ENCODE data around the gene ADSS1. TPM values are rescaled to one million over a fixed set of nuclear protein-coding genes. Genes with fewer than 3 reads are reported as not detected.

ADSS1 gene
- total RNA-seq, 1 experiment from 2014 or later, result 0.52 TPM

- POLR2A ChIA-PET (ENCODE audit: low non-redundant PET), result no interaction called here
- no peak overlapping the region for H3K4me3 ChIP-seq (ENCODE audit: low read depth, low read length, poor library complexity, severe bottlenecking)
- intact Hi-C loops (cut with micrococcal nuclease; ENCODE audit: unreplicated experiment), result no loop called here
- peaks cover 35% of the 10 kb centered on the region for H3K4me1 ChIP-seq (ENCODE audit: insufficient read depth, low read length, poor library complexity, severe bottlenecking)
- no peak for TF ChIP-seq CTCF (conservative IDR thresholded peaks at IDR 0.05; ENCODE audit: low read depth, low read length)
- no peaks in the 10 kb centered on the region for H3K27me3 ChIP-seq (replicated peaks; ENCODE audit: insufficient read depth, low read depth, low read length, poor library complexity)
- no TSS peak for BruUV-seq (replicated peaks)
- CTCF ChIA-PET, result no interaction called here
- H3K27ac ChIP-seq (ENCODE audit: low read depth, low read length, poor library complexity, severe bottlenecking), result peak overlapping the region; percentile 67
- no peaks in the 10 kb centered on the region for H3K9me3 ChIP-seq (ENCODE audit: low read depth, low read length, poor library complexity, severe bottlenecking)
- DNase-seq (ENCODE audit: low spot score), result no peak
- H3K36me3 ChIP-seq (ENCODE audit: insufficient read depth, low read length, poor library complexity, severe bottlenecking), result peaks cover 9% of the 10 kb centered on the region
Observed at GRCh38 chr14:104695660-104696000, 28.4 kb upstream of the ADSS1 start.

- POLR2A ChIA-PET (ENCODE audit: low non-redundant PET), result no interaction called here
- H3K36me3 ChIP-seq (ENCODE audit: insufficient read depth, low read length, poor library complexity, severe bottlenecking), result peaks cover 12% of the 10 kb centered on the region
Observed at GRCh38 chr14:104696671-104697316, 27.2 kb upstream of the ADSS1 start.

GRCh38 chr14:104697317-104697703, 26.7 kb upstream of the ADSS1 start:
- ChIA-PET CTCF (no interaction called here), POLR2A (ENCODE audit: low non-redundant PET) (no interaction called here)
- DNase-seq (ENCODE audit: low spot score), result no peak
- Histone ChIP-seq H3K9me3 (ENCODE audit: low read depth, low read length, poor library complexity, severe bottlenecking) (no peaks in the 10 kb centered on the region), H3K36me3 (ENCODE audit: insufficient read depth, low read length, poor library complexity, severe bottlenecking) (peaks cover 12% of the 10 kb centered on the region), H3K4me3 (ENCODE audit: low read depth, low read length, poor library complexity, severe bottlenecking) (no peak overlapping the region), H3K4me1 (ENCODE audit: insufficient read depth, low read length, poor library complexity, severe bottlenecking) (peaks cover 29% of the 10 kb centered on the region), H3K27me3 (replicated peaks; ENCODE audit: insufficient read depth, low read depth, low read length, poor library complexity) (no peaks in the 10 kb centered on the region), H3K27ac (ENCODE audit: low read depth, low read length, poor library complexity, severe bottlenecking) (peak overlapping the region; percentile 71)
- TF ChIP-seq EZH2 (IDR thresholded peaks at IDR 0.05; ENCODE audit: borderline replicate concordance, low read depth, low read length, poor library complexity, severe bottlenecking), result no peak
- TF ChIP-seq CTCF (conservative IDR thresholded peaks at IDR 0.05; ENCODE audit: low read depth, low read length), result no peak
- intact Hi-C loops (cut with micrococcal nuclease; ENCODE audit: unreplicated experiment), result no loop called here
- BruUV-seq (replicated peaks), result no TSS peak

More at GRCh38 chr14:104696671-104697316, 27.2 kb upstream of the ADSS1 start:
- Histone ChIP-seq H3K4me3 (ENCODE audit: low read depth, low read length, poor library complexity, severe bottlenecking) (no peak overlapping the region), H3K9me3 (ENCODE audit: low read depth, low read length, poor library complexity, severe bottlenecking) (no peaks in the 10 kb centered on the region), H3K27ac (ENCODE audit: low read depth, low read length, poor library complexity, severe bottlenecking) (peak overlapping the region; percentile 71), H3K27me3 (replicated peaks; ENCODE audit: insufficient read depth, low read depth, low read length, poor library complexity) (no peaks in the 10 kb centered on the region), H3K4me1 (ENCODE audit: insufficient read depth, low read length, poor library complexity, severe bottlenecking) (peaks cover 29% of the 10 kb centered on the region)
- intact Hi-C loops (cut with micrococcal nuclease; ENCODE audit: unreplicated experiment), result no loop called here
- no TSS peak for BruUV-seq (replicated peaks)
- CTCF ChIA-PET, result no interaction called here
- TF ChIP-seq EZH2 (IDR thresholded peaks at IDR 0.05; ENCODE audit: borderline replicate concordance, low read depth, low read length, poor library complexity, severe bottlenecking), result no peak
- TF ChIP-seq CTCF (conservative IDR thresholded peaks at IDR 0.05; ENCODE audit: low read depth, low read length), result no peak
- DNase-seq (ENCODE audit: low spot score), result no peak
